HG03280 (cell line): ENCODE results near the gene KCNH3.
"Not testable (repeated sequence)": the region's sequence is repeated elsewhere in the genome, so short reads cannot be mapped to it uniquely, and the experiment has no call there.

Source experiments
- ATAC-seq: cut with Tn5 transposase; IDR thresholded peaks from one replicate; pipeline ENCODE4 v1.9.1; 2021; ENCODE audit warnings: mild to moderate bottlenecking, moderate library complexity; ENCODE audit not compliant: unreplicated experiment

The KCNH3 gene

GRCh38 chr12:49584591-49584990 is 45.8 kb downstream of the KCNH3 start:
- ATAC-seq, result no peak

DNA sequence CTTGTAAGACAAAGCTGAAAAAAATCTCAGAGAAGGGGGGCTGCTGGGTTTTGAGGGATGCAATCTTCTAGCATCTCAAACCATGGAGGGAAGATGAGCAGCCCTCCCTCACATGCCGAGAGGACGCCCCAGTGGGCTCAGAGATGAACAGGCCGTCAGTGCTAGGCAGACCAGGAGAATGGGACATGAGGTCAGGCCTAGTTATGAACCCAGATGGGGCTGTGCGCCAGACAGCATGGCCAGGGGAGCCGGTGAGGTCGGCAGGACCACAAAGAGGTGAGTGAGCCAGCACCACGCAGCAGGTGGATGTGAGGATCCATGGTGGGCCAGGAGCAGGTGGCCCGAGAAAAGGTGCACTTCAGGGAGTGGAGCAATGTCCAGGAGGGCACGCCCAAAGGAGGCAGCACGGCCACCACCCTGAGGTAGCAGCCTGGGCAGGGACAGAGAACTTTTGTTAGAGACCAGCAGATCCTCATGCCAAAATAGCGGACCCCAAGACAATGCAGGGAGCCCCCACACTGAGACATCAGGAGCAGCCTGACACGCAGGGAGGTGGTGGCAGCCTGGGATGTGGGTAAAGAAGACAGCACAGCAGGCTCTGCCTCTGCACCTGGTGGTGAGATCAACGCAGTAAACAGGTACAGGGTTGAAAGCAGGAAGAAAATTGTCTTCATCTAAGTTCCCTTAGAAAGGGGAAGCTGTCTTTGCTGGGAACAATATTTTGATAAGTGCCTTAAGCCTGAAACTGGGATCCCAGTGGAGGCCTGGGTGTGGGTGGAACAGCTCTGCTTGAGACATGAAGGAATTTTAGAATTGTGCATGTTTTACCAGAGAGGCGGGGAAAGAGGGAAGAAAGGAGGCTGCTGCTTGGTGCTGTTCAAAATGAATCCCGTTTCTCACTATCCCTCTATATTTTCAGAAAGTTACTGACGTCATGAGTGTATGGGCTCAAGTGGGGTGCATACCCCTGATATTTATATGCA is 46.9 kb downstream of the KCNH3 start:
- no peak for ATAC-seq

- no peak for ATAC-seq
Observed at GRCh38 chr12:49587174-49587908, 48.5 kb downstream of the KCNH3 start.

- ATAC-seq, result no peak
Observed at GRCh38 chr12:49588281-49588680, 49.5 kb downstream of the KCNH3 start.

GRCh38 chr12:49588721-49589516 is 50.1 kb downstream of the KCNH3 start:
- no peak for ATAC-seq

DNA sequence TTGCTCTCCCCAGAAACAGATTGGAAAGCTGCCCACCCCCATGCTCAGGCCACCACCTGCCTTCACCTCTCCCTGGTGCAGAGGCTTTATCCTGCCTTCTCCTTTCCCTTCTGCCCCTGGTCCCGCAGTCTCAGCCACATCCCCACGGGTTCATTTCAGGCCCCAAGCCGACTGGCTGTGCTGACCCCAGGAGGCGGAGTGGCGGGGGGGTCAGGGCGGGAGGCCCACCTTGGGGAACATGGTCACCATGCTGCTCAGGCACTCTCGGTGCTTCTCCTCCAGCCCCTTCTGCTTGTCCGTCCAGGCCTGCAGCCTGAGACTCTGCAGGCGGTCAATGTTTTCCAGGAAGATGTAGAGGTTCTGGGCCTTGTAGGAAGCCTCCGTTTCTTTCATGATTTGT is 59.7 kb downstream of the KCNH3 start:
- ATAC-seq, result no peak

GRCh38 chr12:49599961-49600360 is 61.1 kb downstream of the KCNH3 start:
- ATAC-seq, result no peak

DNA sequence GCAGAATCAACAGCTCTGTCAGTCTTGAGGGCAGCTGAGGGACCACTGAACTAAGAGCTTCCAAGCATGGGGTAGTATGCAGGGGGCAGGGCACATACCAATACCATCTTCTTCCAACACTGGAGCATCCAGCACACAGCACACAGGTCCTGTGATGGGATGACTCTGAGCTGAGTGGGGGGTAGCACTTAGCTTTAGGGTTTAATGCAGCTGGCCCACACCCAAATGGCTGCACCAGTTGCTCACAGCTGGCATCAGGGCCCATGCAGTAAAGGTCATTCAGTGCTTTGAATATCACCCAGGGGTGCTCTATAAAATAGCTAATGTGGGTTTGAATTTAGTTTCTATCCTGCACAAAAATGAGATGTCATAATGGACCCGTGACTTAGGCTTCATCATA is 64.9 kb downstream of the KCNH3 start:
- ATAC-seq, result no peak

GRCh38 chr12:49604856-49605255 is 66.0 kb downstream of the KCNH3 start:
- no peak for ATAC-seq

GRCh38 chr12:49605539-49605938 is 66.7 kb downstream of the KCNH3 start, which contains the start of gene FAM186B:
FAM186B (minus strand) TSS chr12:49605639; CDS start chr12:49605477, 162 bp downstream.
- not testable (repeated sequence) for ATAC-seq
